SJSA1 (cell line): ENCODE measurements around the gene ACADSB. TPM values are rescaled to one million over a fixed set of nuclear protein-coding genes. Genes with fewer than 3 reads are reported as not detected.

Experiments used
- DNase-seq, 2 experiments: peaks; one replicate each; pipeline ENCODE4 v3.0.0-alpha.2; 2015 to 2020; ENCODE audit warnings: low spot score in 2 of 2, low read depth in 1 of 2
- H3K27ac ChIP-seq: fragments of 250-450 bp; sonication (Bioruptor Pico); 2 replicates; pipeline ENCODE4 v1.5.1; 2020; ENCODE audit warnings: mild to moderate bottlenecking, moderate library complexity
- H3K27me3 ChIP-seq: fragments of 250-450 bp; sonication (Bioruptor Pico); replicated peaks from 2 replicates; pipeline ENCODE4 v1.5.1; 2020; ENCODE audit warnings: mild to moderate bottlenecking, moderate library complexity
- H3K36me3 ChIP-seq: fragments of 250-450 bp; sonication (Bioruptor Pico); 2 replicates; pipeline ENCODE4 v1.5.1; 2020; ENCODE audit warnings: mild to moderate bottlenecking
- H3K4me1 ChIP-seq: fragments of 250-450 bp; sonication (Bioruptor Pico); replicated peaks from 2 replicates; pipeline ENCODE4 v1.6.1; 2021; ENCODE audit warnings: mild to moderate bottlenecking
- H3K4me3 ChIP-seq: fragments of 250-450 bp; sonication (Bioruptor Pico); 2 replicates; pipeline ENCODE4 v1.5.1; 2020; ENCODE audit warnings: mild to moderate bottlenecking
- H3K9me3 ChIP-seq: fragments of 250-450 bp; sonication (Bioruptor Pico); replicated peaks from 2 replicates; pipeline ENCODE4 v1.5.1; 2020; ENCODE audit warnings: mild to moderate bottlenecking
- total RNA-seq: library from RNA; depleted of rRNA; stranded (reverse); fragments of >200 nt; shearing (Covaris generic); gene quantifications from 2 replicates; pipeline ENCODE4 v1.2.3, GENCODE V29; 2014

Gene ACADSB
- total RNA-seq, 1 experiment from 2014 or later: 10.3 TPM

GRCh38 chr10:123035467-123036086 lies 26.8 kb downstream of the ACADSB start:
- 0 out of 2 replicates have a peak, but pooled peaks cover 3% of the 10 kb centered on the region for H3K4me1 ChIP-seq
- no peaks in the 10 kb centered on the region for H3K27me3 ChIP-seq
- DNase-seq: no peak
- H3K27ac ChIP-seq: no peak overlapping the region
- H3K9me3 ChIP-seq: no peaks in the 10 kb centered on the region
- H3K36me3 ChIP-seq: peaks cover 3% of the 10 kb centered on the region; the same call in 1 of the 2 replicates
- no peak overlapping the region for H3K4me3 ChIP-seq

DNA sequence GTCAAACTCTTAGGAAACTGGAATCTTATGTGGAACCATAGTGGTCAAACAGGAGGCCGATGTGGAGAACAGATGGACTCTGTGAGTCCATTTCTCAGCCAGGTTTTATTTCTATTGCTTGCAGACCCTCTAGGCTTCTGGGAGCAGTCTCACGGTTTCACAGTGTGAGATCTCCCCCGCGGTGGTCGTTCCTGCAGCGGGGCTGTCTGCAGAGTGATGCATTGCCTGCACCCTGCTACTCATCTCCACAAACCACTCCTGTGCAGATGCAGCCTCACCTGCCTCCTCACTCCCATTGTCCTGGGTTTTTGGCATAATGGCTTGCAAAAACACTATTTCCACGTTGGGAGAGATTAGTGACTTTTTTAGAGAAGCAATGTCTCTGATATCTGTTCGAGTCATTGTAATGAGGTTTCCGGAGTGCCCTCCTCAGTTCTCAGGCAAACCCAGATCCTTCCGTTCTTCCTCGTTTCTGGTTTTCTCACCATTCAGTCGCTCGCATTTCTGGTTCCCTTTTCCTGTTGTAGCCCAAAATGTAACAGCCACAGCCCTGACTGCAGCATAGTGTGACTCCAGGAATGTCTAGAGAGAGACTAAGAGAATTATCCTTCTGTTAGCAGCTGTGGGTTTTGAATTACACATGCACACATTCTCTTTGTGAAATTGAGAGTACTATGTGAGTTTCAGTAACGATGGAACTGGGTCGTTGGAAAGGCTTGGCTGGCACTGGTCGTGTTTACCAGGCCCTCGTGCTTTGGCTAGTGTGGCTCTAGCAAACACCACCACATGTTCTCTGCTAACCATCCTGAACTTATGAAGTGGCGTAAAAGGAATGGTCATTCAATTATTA lies 30.2 kb downstream of the ACADSB start:
- Histone ChIP-seq H3K27ac (no peak overlapping the region), H3K27me3 (no peaks in the 10 kb centered on the region), H3K9me3 (no peaks in the 10 kb centered on the region), H3K4me3 (no peak overlapping the region), H3K36me3 (peaks cover 3% of the 10 kb centered on the region; the same call in 1 of the 2 replicates), H3K4me1 (no peaks in the 10 kb centered on the region)
- no peak for DNase-seq

DNA sequence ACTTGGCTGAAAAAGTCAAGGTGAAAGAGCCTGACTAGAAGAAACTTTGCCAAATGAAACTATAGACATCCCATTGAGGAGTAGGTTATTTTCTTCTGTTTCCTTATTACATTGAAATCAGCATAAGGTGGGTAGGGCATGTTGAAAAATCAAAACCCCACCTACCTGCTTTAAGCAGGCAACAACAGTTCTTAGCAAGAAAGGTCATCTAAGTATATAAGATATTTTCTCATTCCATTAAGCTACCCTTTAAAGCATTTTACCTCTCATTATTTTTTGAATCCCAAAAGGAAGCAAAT lies 30.8 kb downstream of the ACADSB start:
- Histone ChIP-seq H3K27ac (no peak overlapping the region), H3K9me3 (no peaks in the 10 kb centered on the region), H3K27me3 (no peaks in the 10 kb centered on the region), H3K4me3 (no peak overlapping the region), H3K36me3 (peaks cover 3% of the 10 kb centered on the region; the same call in 1 of the 2 replicates), H3K4me1 (no peaks in the 10 kb centered on the region)
- DNase-seq: no peak

- H3K27me3 ChIP-seq: no peaks in the 10 kb centered on the region
- no peaks in the 10 kb centered on the region for H3K4me1 ChIP-seq
- DNase-seq: no peak
- no peak overlapping the region for H3K27ac ChIP-seq
- no peaks in the 10 kb centered on the region for H3K36me3 ChIP-seq
- no peak overlapping the region for H3K4me3 ChIP-seq
- H3K9me3 ChIP-seq: no peaks in the 10 kb centered on the region
These were observed 34.1 kb downstream of the ACADSB start for GRCh38 chr10:123042708-123043408.

DNA sequence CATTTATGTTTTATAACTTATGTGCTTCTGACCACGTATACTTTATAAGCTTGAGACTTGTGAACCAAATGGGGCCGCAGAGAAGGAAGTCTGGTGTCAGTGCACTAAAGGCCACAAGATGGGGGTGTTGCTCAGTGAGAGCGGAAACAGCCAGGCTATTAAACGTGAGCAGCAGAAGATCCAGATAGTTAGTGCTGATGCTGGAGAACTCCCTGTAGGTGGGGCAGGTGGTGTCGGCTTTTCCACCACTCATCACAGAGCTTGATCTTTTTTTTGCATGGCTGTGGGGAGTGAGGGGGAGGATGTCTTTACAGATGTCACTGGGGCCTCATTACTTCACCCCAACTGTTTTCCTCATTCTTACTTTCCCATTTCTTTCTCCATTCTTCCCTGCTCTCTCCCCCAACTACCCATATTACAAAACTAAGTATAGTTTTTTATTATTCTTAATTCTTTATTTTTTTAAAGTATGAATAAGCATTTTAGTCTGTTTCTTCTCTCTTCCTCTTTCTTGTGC lies 34.7 kb downstream of the ACADSB start:
- DNase-seq: peak; percentile 36 to 46
- Histone ChIP-seq H3K4me1 (no peaks in the 10 kb centered on the region), H3K9me3 (no peaks in the 10 kb centered on the region), H3K27me3 (no peaks in the 10 kb centered on the region), H3K27ac (no peak overlapping the region), H3K4me3 (no peak overlapping the region), H3K36me3 (no peaks in the 10 kb centered on the region)

- no peak overlapping the region for H3K27ac ChIP-seq
- H3K4me3 ChIP-seq: no peak overlapping the region
- no peaks in the 10 kb centered on the region for H3K27me3 ChIP-seq
- peaks cover 3% of the 10 kb centered on the region for H3K4me1 ChIP-seq
- no peaks in the 10 kb centered on the region for H3K9me3 ChIP-seq
- no peaks in the 10 kb centered on the region for H3K36me3 ChIP-seq
- peak in 1 of 2 experiments; percentile 10 for DNase-seq
These were observed 35.6 kb downstream of the ACADSB start for GRCh38 chr10:123044391-123044790.

DNA sequence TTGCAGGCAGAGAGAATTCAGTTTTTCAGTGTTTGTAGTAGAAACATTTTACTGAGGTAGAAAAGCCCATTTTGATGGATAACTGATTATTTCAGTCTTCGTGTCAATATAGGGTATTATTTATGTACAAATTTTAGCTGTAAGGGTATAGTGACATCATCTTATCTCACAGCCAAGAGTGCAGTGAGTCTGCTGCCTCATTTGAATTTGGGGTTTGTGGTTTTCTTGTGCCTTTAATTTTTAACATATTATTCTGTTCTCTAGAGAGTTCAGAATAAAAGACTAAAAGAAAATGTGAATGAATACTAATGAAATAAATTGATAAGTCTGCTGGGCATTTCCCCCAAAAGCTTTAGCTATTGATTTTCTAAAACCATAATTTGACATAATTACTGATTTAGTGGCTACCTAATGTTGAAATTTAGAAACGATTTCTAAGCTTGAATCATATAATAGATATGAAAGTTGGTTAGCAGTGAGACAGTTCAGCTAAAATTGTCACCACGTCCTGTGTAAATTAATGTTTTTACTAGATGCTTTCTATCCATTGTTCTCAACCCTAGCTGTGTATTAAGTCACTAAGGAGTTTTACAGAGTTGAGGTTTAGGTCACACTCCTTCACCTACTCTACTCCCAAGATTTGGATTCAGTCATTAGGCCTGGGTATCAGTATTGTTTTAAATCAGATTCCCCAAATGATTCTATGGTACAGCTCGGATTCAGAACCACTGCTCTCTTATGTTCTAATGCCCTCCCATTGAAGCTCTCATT lies 37.3 kb downstream of the ACADSB start:
- H3K4me3 ChIP-seq: no peak overlapping the region
- no peak for DNase-seq
- peaks cover 18% of the 10 kb centered on the region for H3K4me1 ChIP-seq
- no peaks in the 10 kb centered on the region for H3K27me3 ChIP-seq
- no peaks in the 10 kb centered on the region for H3K9me3 ChIP-seq
- no peaks in the 10 kb centered on the region for H3K36me3 ChIP-seq
- no peak overlapping the region for H3K27ac ChIP-seq

GRCh38 chr10:123057968-123058367 lies 49.2 kb downstream of the ACADSB start:
- no peaks in the 10 kb centered on the region for H3K4me1 ChIP-seq
- no peak for DNase-seq
- H3K27me3 ChIP-seq: 0 out of 2 replicates have a peak, but pooled peaks cover 3% of the 10 kb centered on the region
- no peak overlapping the region for H3K27ac ChIP-seq
- no peaks in the 10 kb centered on the region; the same call in 1 of the 2 replicates for H3K36me3 ChIP-seq
- H3K9me3 ChIP-seq: no peaks in the 10 kb centered on the region
- no peak overlapping the region for H3K4me3 ChIP-seq

- Histone ChIP-seq H3K27ac (no peak overlapping the region), H3K36me3 (no peaks in the 10 kb centered on the region; the same call in 1 of the 2 replicates), H3K9me3 (no peaks in the 10 kb centered on the region), H3K27me3 (0 out of 2 replicates have a peak, but pooled peaks cover 3% of the 10 kb centered on the region), H3K4me1 (no peaks in the 10 kb centered on the region), H3K4me3 (no peak overlapping the region)
- no peak for DNase-seq
These were observed 53.1 kb downstream of the ACADSB start for GRCh38 chr10:123061865-123062264.

GRCh38 chr10:123062726-123063125 lies 53.9 kb downstream of the ACADSB start:
- Histone ChIP-seq H3K4me3 (no peak overlapping the region), H3K27me3 (no peaks in the 10 kb centered on the region), H3K36me3 (no peaks in the 10 kb centered on the region), H3K27ac (no peak overlapping the region), H3K4me1 (no peaks in the 10 kb centered on the region), H3K9me3 (no peaks in the 10 kb centered on the region)
- no peak for DNase-seq

- Histone ChIP-seq H3K36me3 (no peaks in the 10 kb centered on the region), H3K4me1 (no peaks in the 10 kb centered on the region), H3K4me3 (no peak overlapping the region), H3K27me3 (0 out of 2 replicates have a peak, but pooled peaks cover 7% of the 10 kb centered on the region), H3K27ac (no peak overlapping the region), H3K9me3 (no peaks in the 10 kb centered on the region)
- no peak for DNase-seq
These were observed 59.5 kb downstream of the ACADSB start for GRCh38 chr10:123068087-123068853.

GRCh38 chr10:123069246-123069986 lies 60.6 kb downstream of the ACADSB start:
- Histone ChIP-seq H3K4me1 (no peaks in the 10 kb centered on the region), H3K27ac (no peak overlapping the region), H3K36me3 (no peaks in the 10 kb centered on the region), H3K4me3 (no peak overlapping the region), H3K27me3 (0 out of 2 replicates have a peak, but pooled peaks cover 7% of the 10 kb centered on the region), H3K9me3 (no peaks in the 10 kb centered on the region)
- DNase-seq: no peak
